22Rv1 (cell line): ENCODE results near the gene ARHGEF4.

ENCODE experiments used
- CTCF ChIP-seq: fragments of 450-650 bp; IDR thresholded peaks from 2 replicates; pipeline ENCODE4 v1.5.1; 2017; ENCODE audit warnings: mild to moderate bottlenecking
- ZFX ChIP-seq: fragments of 450-650 bp; IDR thresholded peaks from 2 replicates; pipeline ENCODE4 v1.6.1; 2017; ENCODE audit warnings: antibody characterized with exemption, borderline replicate concordance

DNA sequence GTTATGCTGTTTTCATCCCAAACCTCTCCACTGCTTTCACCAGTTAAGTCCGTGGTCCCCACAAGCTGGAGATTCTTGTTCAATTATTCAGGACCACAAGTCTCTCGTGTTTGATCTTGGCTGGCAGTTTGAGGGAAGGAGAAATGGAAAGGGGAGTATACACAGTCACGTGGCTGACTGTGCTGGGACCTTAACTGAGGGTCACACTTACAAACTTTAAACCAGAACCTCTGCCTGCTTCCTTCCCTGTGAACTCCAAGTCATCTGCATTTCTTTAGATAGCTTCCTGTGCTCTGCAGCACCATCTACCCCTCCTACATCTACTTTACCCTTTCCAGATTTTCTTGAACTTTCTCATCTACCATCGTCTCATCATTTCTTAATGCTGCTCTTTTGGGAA is 91.7 kb downstream of the ARHGEF4 start:
- TF ChIP-seq CTCF (no peak), ZFX (no peak)
